Activated CD8-positive, alpha-beta memory T cell treated with anti-CD3 and anti-CD28 coated beads for 1 hour (primary cell): ENCODE results near the gene MYO18A.

ENCODE experiments used
- DNase-seq, 2 donors: peaks; one replicate each; pipeline ENCODE4 v3.0.0-alpha.2; 2020; ENCODE audit warnings: low read depth in 1 of 2; ENCODE audit errors: extremely low read depth in 1 of 2

Gene MYO18A

GRCh38 chr17:29039764-29040598 is 140.2 kb downstream of the MYO18A start:
- no peak for DNase-seq

GRCh38 chr17:29038085-29038795 is 142.0 kb downstream of the MYO18A start:
- DNase-seq, result no peak

- DNase-seq, result no peak
Observed at GRCh38 chr17:29037739-29038084, 142.5 kb downstream of the MYO18A start.

GRCh38 chr17:29036584-29036983 is 143.6 kb downstream of the MYO18A start:
- no peak for DNase-seq

GRCh38 chr17:29034510-29034909 is 145.7 kb downstream of the MYO18A start:
- no peak for DNase-seq

- DNase-seq, result no peak
Observed at GRCh38 chr17:29032857-29033197, 147.4 kb downstream of the MYO18A start.

GRCh38 chr17:29032013-29032856 is 148.0 kb downstream of the MYO18A start:
- no peak for DNase-seq

- no peak for DNase-seq
Observed at GRCh38 chr17:29031488-29031887, 148.7 kb downstream of the MYO18A start.

GRCh38 chr17:29024316-29024952 is 155.8 kb downstream of the MYO18A start:
- DNase-seq, result no peak

GRCh38 chr17:29022074-29022473 is 158.1 kb downstream of the MYO18A start:
- DNase-seq, result no peak

GRCh38 chr17:29021226-29021625 is 159.0 kb downstream of the MYO18A start:
- no peak for DNase-seq
